Spleen (tissue), 11 donors: ENCODE data around the gene NDUFC2. TPM values are rescaled to one million over a fixed set of nuclear protein-coding genes. Genes with fewer than 3 reads are reported as not detected.

Source experiments
- DNase-seq: peaks from one replicate; pipeline ENCODE4 v3.0.0-alpha.2; 2020
- H3K27ac ChIP-seq, 8 donors: fragments of 200-600 bp; sonication (generic) in 7 of 8; 1 replicate in 4 of 8; 2 replicates in 4 of 8; pipeline versions ENCODE4 v1.5.0 to v1.8.0; 2016 to 2021; ENCODE audit warnings: inconsistent platforms in 4 of 8, mild to moderate bottlenecking in 4 of 8, moderate library complexity in 1 of 8
- H3K27me3 ChIP-seq, 7 donors: fragments of 200-600 bp; sonication (generic) in 6 of 7; replicated peaks in 1 of 7; 1 replicate in 4 of 7; 2 replicates in 3 of 7; pipeline versions ENCODE4 v1.5.0 to v1.8.0; 2016 to 2021; ENCODE audit warnings: inconsistent platforms in 3 of 7, mild to moderate bottlenecking in 1 of 7
- H3K36me3 ChIP-seq, 6 donors: fragments of 200-600 bp; sonication (generic) in 5 of 6; 1 replicate in 4 of 6; 2 replicates in 2 of 6; pipeline versions ENCODE4 v1.5.0 to v1.8.0; 2016 to 2021; ENCODE audit warnings: inconsistent platforms in 2 of 6
- H3K4me1 ChIP-seq, 6 donors: fragments of 200-600 bp; sonication (generic) in 5 of 6; 1 replicate in 3 of 6; 2 replicates in 3 of 6; pipeline versions ENCODE4 v1.5.0 to v1.8.0; 2016 to 2021; ENCODE audit warnings: inconsistent platforms in 3 of 6
- H3K4me3 ChIP-seq, 8 donors: fragments of 200-600 bp; sonication (generic) in 7 of 8; 1 replicate in 4 of 8; 2 replicates in 4 of 8; pipeline versions ENCODE4 v1.5.0 to v1.8.0; 2016 to 2021; ENCODE audit warnings: inconsistent platforms in 4 of 8, mild to moderate bottlenecking in 4 of 8, moderate library complexity in 2 of 8
- H3K9me3 ChIP-seq, 8 donors: fragments of 200-600 bp; sonication (generic) in 7 of 8; 1 replicate in 4 of 8; 2 replicates in 4 of 8; pipeline versions ENCODE4 v1.5.0 to v1.8.0; 2016 to 2021; ENCODE audit warnings: inconsistent platforms in 4 of 8
- CTCF ChIP-seq, 11 experiments: fragments of 200-600 bp in 7 of 11; fragments of 450-650 bp in 4 of 11; sonication (generic) in 4 of 11; IDR thresholded peaks in 8 of 11; conservative IDR thresholded peaks in 3 of 11; 1 replicate in 7 of 11; 2 replicates in 4 of 11; pipeline versions ENCODE4 v1.4.0 to v1.8.0; 2016 to 2021; ENCODE audit warnings: antibody characterized with exemption in 11 of 11, inconsistent platforms in 4 of 11, mild to moderate bottlenecking in 1 of 11
- POLR2A ChIP-seq, 3 donors: fragments of 450-650 bp; IDR thresholded peaks; one replicate each; pipeline ENCODE4 v1.5.1; 2017; ENCODE audit warnings: antibody characterized with exemption in 3 of 3, mild to moderate bottlenecking in 1 of 3
- POLR2AphosphoS5 ChIP-seq, 3 donors: sonication (generic); formaldehyde crosslinking; IDR thresholded peaks; one replicate each; pipeline ENCODE4 v1.5.1; 2017; ENCODE audit warnings: antibody characterized with exemption in 3 of 3
- WGBS, 5 donors: extraction: QIAGEN DNeasy Blood & Tissue Kit in 3 of 5; methylation state at CpG; one replicate each; pipeline versions ENCODE4 v1.1.5 to v1.1.7; 2013 to 2018; 5-methylcytosine and 5-hydroxymethylcytosine counted together
- intact Hi-C: fragments of 100-400 bp; cut with DNase I; formaldehyde crosslinking; loops from one replicate; pipeline ENCODE4 v1.15.0; 2023; ENCODE audit warnings: low total_unique reads
- polyA plus RNA-seq, 3 donors: library from polyadenylated mRNA; stranded (reverse); fragments of 200-250 nt; gene quantifications; one replicate each; pipeline ENCODE4 v1.2.1, GENCODE V29; 2013
- total RNA-seq, 7 donors: library from RNA; depleted of rRNA in 3 of 7; stranded (reverse); fragments of >200 nt in 3 of 7; fragmentation: NEBNext Ultra II Directional in 4 of 7; extraction: Animal tissue kit (Norgen Biotek cat#: 25700) in 4 of 7; gene quantifications; one replicate each; pipeline versions ENCODE4 v1.1.0 to v1.2.1, GENCODE V29; 2016 to 2021
- donor health status: healthy with polysubstance abuse.
- donor health status: DM: no; HTN: no; CAD: no; lungs with moderate emphysema.
- donor health status: DM: no; HTN: no; CAD: no.
- donor health status: Bipolar disorder and iron deficiency.
- donor health status: healthy.
- donor health status: DM: no; HTN: no; CAD: no.
- donor health status: DM: yes; HTN: yes; CAD: no.

Gene NDUFC2
- total and polyA plus RNA-seq, 10 donors = 44.1 to 135 (median 94.9) TPM

DNA sequence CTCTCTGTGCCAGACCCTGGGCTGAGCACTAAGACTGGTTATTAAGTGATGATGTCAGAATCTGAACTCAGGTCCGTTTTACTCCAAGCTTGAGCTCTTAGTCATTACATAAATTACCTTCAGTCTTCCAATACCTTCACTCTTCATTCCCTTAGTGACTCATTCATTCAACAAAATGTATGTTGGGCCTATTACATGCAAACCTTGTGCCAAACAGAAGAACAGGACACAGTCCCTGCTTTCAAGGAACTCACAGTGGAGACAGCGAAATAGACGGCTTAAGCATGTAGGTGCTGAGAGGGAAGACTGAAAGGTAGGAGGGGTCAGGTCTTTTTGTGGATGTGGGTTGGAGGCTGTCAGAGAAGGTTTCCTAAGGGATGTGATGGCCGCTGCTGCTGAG lies 59.9 kb downstream of the NDUFC2 start:
- no peak overlapping the region for H3K27ac ChIP-seq
- H3K9me3 ChIP-seq = no peaks in the 10 kb centered on the region
- peaks cover 0 to 20% (median 8%) of the 10 kb centered on the region in 7 donors for H3K27me3 ChIP-seq
- WGBS, 5 donors = 66 to 73% (median 71%) methylated on average over 4 of the region's 4 CpGs
- no peak overlapping the region for H3K4me3 ChIP-seq
- peaks cover 0 to 8% (median 3%) of the 10 kb centered on the region in 6 donors for H3K4me1 ChIP-seq
- no peak for DNase-seq
- intact Hi-C loops = no loop called here
- no peaks in the 10 kb centered on the region for H3K36me3 ChIP-seq
- no peak for TF ChIP-seq POLR2A (IDR thresholded peaks at IDR 0.05)
- TF ChIP-seq POLR2AphosphoS5 (IDR thresholded peaks at IDR 0.05) = no peak
- no peak for TF ChIP-seq CTCF (IDR thresholded peaks at IDR 0.05 in 8 of 11, conservative IDR thresholded peaks at IDR 0.05 in 3 of 11)

Other genes starting within 250 kb of the NDUFC2 start
- 10 to 100 TPM; 40.6 to 68.5 (median 54.9) TPM for gene INTS4, start 85.2 kb downstream of the NDUFC2 start, total RNA-seq
- 10 to 100 TPM; 17.7 to 27.0 (median 22.2) TPM for gene INTS4, start 85.2 kb downstream of the NDUFC2 start, polyA plus RNA-seq
- gene KCTD14, start 56.6 kb downstream of the NDUFC2 start, total RNA-seq = under 1 TPM in 5 of 7 donors, not detected in 2; 0.40 to 0.82 (median 0.69) TPM
- gene KCTD14, start 56.6 kb downstream of the NDUFC2 start, polyA plus RNA-seq = under 1 TPM; 0.20 to 0.44 (median 0.35) TPM
- not detected for gene THRSP, start 16.0 kb downstream of the NDUFC2 start, total RNA-seq
- gene THRSP, start 16.0 kb downstream of the NDUFC2 start, polyA plus RNA-seq = under 1 TPM in 2 of 3 donors, not detected in 1; 0.13 to 0.29 TPM
- 10 to 100 TPM; 17.4 to 35.7 (median 29.3) TPM for gene ALG8, start 59.8 kb upstream of the NDUFC2 start, total RNA-seq
- 10 to 100 TPM; 30.7 to 34.0 (median 32.7) TPM for gene ALG8, start 59.8 kb upstream of the NDUFC2 start, polyA plus RNA-seq
- 10 to 100 TPM in 2 of 7 donors, 1 to 10 TPM in 5; 6.0 to 13.6 (median 7.2) TPM for gene KCTD21, start 108.8 kb upstream of the NDUFC2 start, total RNA-seq
- 1 to 10 TPM; 1.2 to 3.4 (median 1.4) TPM for gene KCTD21, start 108.8 kb upstream of the NDUFC2 start, polyA plus RNA-seq
- 1 to 10 TPM; 5.6 to 9.5 (median 6.5) TPM for gene USP35, start 109.1 kb upstream of the NDUFC2 start, total RNA-seq
- 1 to 10 TPM; 1.6 to 6.5 (median 1.6) TPM for gene USP35, start 109.1 kb upstream of the NDUFC2 start, polyA plus RNA-seq